ENCODE measurements around the gene ANAPC13. TPM values are rescaled to one million over a fixed set of nuclear protein-coding genes. Genes with fewer than 3 reads are reported as not detected.

Gene ANAPC13
- total RNA-seq, 1 experiment from 2014 or later: 19.3 TPM

- Histone ChIP-seq H3K36me3 (ENCODE audit: low read depth, low read length) (no peaks in the 10 kb centered on the region), H3K27ac (ENCODE audit: low read length) (no peak overlapping the region), H3K79me2 (ENCODE audit: low read length) (no peaks in the 10 kb centered on the region), H3K4me2 (ENCODE audit: low read length) (no peak overlapping the region), H3F3A (ENCODE audit: low read length, unreplicated experiment) (no peaks in the 10 kb centered on the region), H3K27me3 (ENCODE audit: low read length) (no peaks in the 10 kb centered on the region), H3K9me2 (replicated peaks; ENCODE audit: low read length) (no peaks in the 10 kb centered on the region), H3K4me1 (ENCODE audit: insufficient read depth, low read length) (0 out of 2 replicates have a peak, but pooled peaks cover 7% of the 10 kb centered on the region), H3K9me3 (ENCODE audit: low read length) (no peaks in the 10 kb centered on the region), H4K20me1 (ENCODE audit: low read length) (no peaks in the 10 kb centered on the region), H3K9ac (ENCODE audit: low read length) (no peak overlapping the region), H2AFZ (ENCODE audit: low read length) (no peak overlapping the region), H3K4me3 (ENCODE audit: low read length) (no peak overlapping the region)
- no peak for ATAC-seq
- no peak for DNase-seq
- no TSS peak for BruUV-seq (replicated peaks)
- ChIA-PET POLR2A (ENCODE audit: unreplicated experiment) (no interaction called here), CTCF (no interaction called here)
- TF ChIP-seq EZH2 (IDR thresholded peaks at IDR 0.05; ENCODE audit: low read length, unreplicated experiment) (no peak), EZH2phosphoT487 (IDR thresholded peaks at IDR 0.05; ENCODE audit: borderline replicate concordance, low read length) (no peak), CTCF (conservative IDR thresholded peaks at IDR 0.05; ENCODE audit: low read depth, low read length) (no peak)
- intact Hi-C loops (cut with micrococcal nuclease): no loop called here
Observed at GRCh38 chr3:134437211-134437752, 48.5 kb downstream of the ANAPC13 start.

GRCh38 chr3:134432236-134432635 is 53.5 kb downstream of the ANAPC13 start:
- H3K27me3 ChIP-seq (ENCODE audit: low read length): no peaks in the 10 kb centered on the region
- ATAC-seq (no peak), DNase-seq (no peak)
- no peak overlapping the region for H3K4me2 ChIP-seq (ENCODE audit: low read length)
- no peak overlapping the region for H2AFZ ChIP-seq (ENCODE audit: low read length)
- H3F3A ChIP-seq (ENCODE audit: low read length, unreplicated experiment): no peaks in the 10 kb centered on the region
- no peaks in the 10 kb centered on the region for H3K36me3 ChIP-seq (ENCODE audit: low read depth, low read length)
- no peaks in the 10 kb centered on the region for H4K20me1 ChIP-seq (ENCODE audit: low read length)
- no peak overlapping the region for H3K4me3 ChIP-seq (ENCODE audit: low read length)
- intact Hi-C loops (cut with micrococcal nuclease): no loop called here
- no peaks in the 10 kb centered on the region for H3K9me3 ChIP-seq (ENCODE audit: low read length)
- POLR2A ChIA-PET (ENCODE audit: unreplicated experiment): interaction anchor here (0.6 kb wide), 1 partner anchor 12 kb away, joined by 4 read pairs; no protein-coding TSS in a partner anchor
- CTCF ChIA-PET: no interaction called here
- no peaks in the 10 kb centered on the region for H3K79me2 ChIP-seq (ENCODE audit: low read length)
- no peak overlapping the region for H3K27ac ChIP-seq (ENCODE audit: low read length)
- BruUV-seq (replicated peaks): no TSS peak
- H3K4me1 ChIP-seq (ENCODE audit: insufficient read depth, low read length): peaks cover 10% of the 10 kb centered on the region
- H3K9me2 ChIP-seq (replicated peaks; ENCODE audit: low read length): no peaks in the 10 kb centered on the region
- H3K9ac ChIP-seq (ENCODE audit: low read length): no peak overlapping the region
- TF ChIP-seq CTCF (conservative IDR thresholded peaks at IDR 0.05; ENCODE audit: low read depth, low read length) (no peak), EZH2 (IDR thresholded peaks at IDR 0.05; ENCODE audit: low read length, unreplicated experiment) (no peak), EZH2phosphoT487 (IDR thresholded peaks at IDR 0.05; ENCODE audit: borderline replicate concordance, low read length) (no peak)

DNA sequence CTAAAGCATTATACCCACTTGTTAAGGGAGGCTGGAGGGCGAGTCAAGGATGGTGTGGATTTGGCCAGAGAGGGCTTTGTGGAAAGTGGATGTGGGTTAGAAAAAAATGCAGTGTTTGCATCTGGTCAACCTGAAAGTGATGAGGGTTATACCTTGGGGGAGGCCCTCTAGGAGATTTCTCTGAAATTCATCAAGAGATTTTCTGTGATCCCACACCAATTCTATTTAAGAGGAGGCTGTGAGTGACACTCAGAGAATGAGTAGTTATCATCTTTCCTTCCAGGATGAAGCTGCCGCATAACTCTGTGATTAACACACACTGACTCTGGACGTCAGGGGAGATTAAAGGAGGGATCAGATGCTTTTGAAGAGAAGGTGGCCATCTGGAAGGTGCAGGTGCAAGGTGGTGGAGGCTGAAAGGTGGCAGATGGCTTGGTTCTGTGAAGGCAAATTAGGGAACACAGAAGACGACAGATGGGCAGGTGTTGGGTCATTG is 54.8 kb downstream of the ANAPC13 start:
- no peak overlapping the region for H3K4me2 ChIP-seq (ENCODE audit: low read length)
- POLR2A ChIA-PET (ENCODE audit: unreplicated experiment): no interaction called here
- H3K9ac ChIP-seq (ENCODE audit: low read length): no peak overlapping the region
- no peak overlapping the region for H3K27ac ChIP-seq (ENCODE audit: low read length)
- no peaks in the 10 kb centered on the region for H3K79me2 ChIP-seq (ENCODE audit: low read length)
- H2AFZ ChIP-seq (ENCODE audit: low read length): no peak overlapping the region
- no peaks in the 10 kb centered on the region for H3K27me3 ChIP-seq (ENCODE audit: low read length)
- no peaks in the 10 kb centered on the region for H3F3A ChIP-seq (ENCODE audit: low read length, unreplicated experiment)
- intact Hi-C loops (cut with micrococcal nuclease): no loop called here
- H4K20me1 ChIP-seq (ENCODE audit: low read length): no peaks in the 10 kb centered on the region
- DNase-seq (no peak), ATAC-seq (no peak)
- H3K36me3 ChIP-seq (ENCODE audit: low read depth, low read length): no peaks in the 10 kb centered on the region
- H3K4me3 ChIP-seq (ENCODE audit: low read length): no peak overlapping the region
- H3K9me2 ChIP-seq (replicated peaks; ENCODE audit: low read length): no peaks in the 10 kb centered on the region
- TF ChIP-seq EZH2 (IDR thresholded peaks at IDR 0.05; ENCODE audit: low read length, unreplicated experiment) (no peak), EZH2phosphoT487 (IDR thresholded peaks at IDR 0.05; ENCODE audit: borderline replicate concordance, low read length) (no peak), CTCF (conservative IDR thresholded peaks at IDR 0.05; ENCODE audit: low read depth, low read length) (no peak)
- no TSS peak for BruUV-seq (replicated peaks)
- H3K9me3 ChIP-seq (ENCODE audit: low read length): no peaks in the 10 kb centered on the region
- H3K4me1 ChIP-seq (ENCODE audit: insufficient read depth, low read length): peaks cover 19% of the 10 kb centered on the region
- CTCF ChIA-PET: no interaction called here

Data from PC-3 (cell line).